DOHH2 (cell line): Measurements from ENCODE around the gene QRFP.

Experiments used
- CTCF ChIP-seq: fragments of 200-600 bp; sonication (generic); IDR thresholded peaks from one replicate; pipeline ENCODE4 v1.5.1; 2014; ENCODE audit warnings: antibody characterized with exemption, mild to moderate bottlenecking, low read depth, low read length; ENCODE audit not compliant: poor library complexity, severe bottlenecking
- EZH2phosphoT487 ChIP-seq: fragments of 200-600 bp; sonication (generic); IDR thresholded peaks from 2 replicates; pipeline ENCODE4 v1.6.1; 2017; ENCODE audit warnings: borderline replicate concordance, mild to moderate bottlenecking, antibody characterized with exemption, low read length, moderate library complexity, mixed read lengths

- TF ChIP-seq CTCF, result no peak
- no peak for TF ChIP-seq EZH2phosphoT487
These were observed 27.8 kb upstream of the QRFP start for GRCh38 chr9:130924448-130924788.
